ENCODE measurements around the gene CUTC.
A peak's percentile ranks its signal among the peaks of the same experiment; 100 is the strongest.
"Not testable (repeated sequence)": the region's sequence is repeated elsewhere in the genome, so short reads cannot be mapped to it uniquely, and the experiment has no call there.

Gene CUTC

DNA sequence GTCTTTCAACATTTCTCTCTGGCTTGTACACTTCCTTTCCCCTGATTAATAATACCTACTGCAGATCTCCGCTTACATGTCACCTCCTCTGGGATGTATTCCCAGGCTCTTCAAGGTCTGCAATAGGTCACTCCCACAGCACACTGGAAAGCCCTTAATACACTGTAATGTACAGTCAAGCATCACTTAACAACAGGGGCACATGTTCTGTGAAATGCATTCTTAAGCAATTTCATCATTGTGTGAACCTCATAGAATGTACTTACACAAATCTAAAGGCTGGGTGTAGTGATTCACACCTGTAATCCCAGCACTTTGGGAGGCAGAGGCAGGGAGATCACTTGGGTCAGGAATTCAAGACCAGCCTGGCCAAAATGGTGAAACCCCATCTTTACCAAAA is 2.0 kb upstream of the CUTC start:
- H3K27ac ChIP-seq: no peak overlapping the region
- TF ChIP-seq, protein P1, sequence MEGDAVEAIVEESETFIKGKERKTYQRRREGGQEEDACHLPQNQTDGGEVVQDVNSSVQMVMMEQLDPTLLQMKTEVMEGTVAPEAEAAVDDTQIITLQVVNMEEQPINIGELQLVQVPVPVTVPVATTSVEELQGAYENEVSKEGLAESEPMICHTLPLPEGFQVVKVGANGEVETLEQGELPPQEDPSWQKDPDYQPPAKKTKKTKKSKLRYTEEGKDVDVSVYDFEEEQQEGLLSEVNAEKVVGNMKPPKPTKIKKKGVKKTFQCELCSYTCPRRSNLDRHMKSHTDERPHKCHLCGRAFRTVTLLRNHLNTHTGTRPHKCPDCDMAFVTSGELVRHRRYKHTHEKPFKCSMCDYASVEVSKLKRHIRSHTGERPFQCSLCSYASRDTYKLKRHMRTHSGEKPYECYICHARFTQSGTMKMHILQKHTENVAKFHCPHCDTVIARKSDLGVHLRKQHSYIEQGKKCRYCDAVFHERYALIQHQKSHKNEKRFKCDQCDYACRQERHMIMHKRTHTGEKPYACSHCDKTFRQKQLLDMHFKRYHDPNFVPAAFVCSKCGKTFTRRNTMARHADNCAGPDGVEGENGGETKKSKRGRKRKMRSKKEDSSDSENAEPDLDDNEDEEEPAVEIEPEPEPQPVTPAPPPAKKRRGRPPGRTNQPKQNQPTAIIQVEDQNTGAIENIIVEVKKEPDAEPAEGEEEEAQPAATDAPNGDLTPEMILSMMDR (conservative IDR thresholded peaks at IDR 0.05): no peak
- no peak for TF ChIP-seq ZFX (IDR thresholded peaks at IDR 0.05)

- H3K27ac ChIP-seq: peak overlapping the region; percentile 82
- TF ChIP-seq, protein P1 (conservative IDR thresholded peaks at IDR 0.05): no peak
- no peak for TF ChIP-seq ZFX (IDR thresholded peaks at IDR 0.05)
Observed at GRCh38 chr10:99731306-99732032, 565 bp upstream of the CUTC start.

- TF ChIP-seq, protein P1 (conservative IDR thresholded peaks at IDR 0.05): no peak
- no peak for TF ChIP-seq ZFX (IDR thresholded peaks at IDR 0.05)
- H3K27ac ChIP-seq: peak overlapping the region; percentile 82
Observed at GRCh38 chr10:99733366-99733765, 1.3 kb downstream of the CUTC start.

GRCh38 chr10:99734111-99734510 is 2.1 kb downstream of the CUTC start:
- H3K27ac ChIP-seq: not testable (repeated sequence)

DNA sequence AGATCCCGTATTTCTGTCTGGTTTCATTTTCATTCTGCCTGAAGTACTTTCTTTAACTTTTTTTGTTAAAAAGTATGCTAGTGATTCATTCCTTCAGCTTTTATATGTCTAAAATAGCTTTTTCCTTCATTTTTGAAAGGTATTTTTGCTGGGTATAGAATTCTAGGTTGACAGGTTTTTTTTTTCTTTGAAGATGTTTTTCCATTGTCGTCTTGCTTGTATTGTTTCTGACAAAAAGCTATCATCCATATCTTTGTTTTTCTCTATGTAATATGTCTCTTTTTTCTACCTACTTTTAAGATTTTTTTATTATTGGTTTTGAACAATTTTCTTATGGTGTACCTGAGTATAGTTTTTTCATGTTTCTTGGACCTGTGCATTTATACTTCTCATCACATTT is 8.2 kb downstream of the CUTC start:
- no peak for TF ChIP-seq ZFX (IDR thresholded peaks at IDR 0.05)
- TF ChIP-seq, protein P1 (conservative IDR thresholded peaks at IDR 0.05): no peak
- H3K27ac ChIP-seq: no peak overlapping the region

GRCh38 chr10:99740933-99741559 is 9.0 kb downstream of the CUTC start:
- H3K27ac ChIP-seq: no peak overlapping the region
- no peak for TF ChIP-seq ZFX (IDR thresholded peaks at IDR 0.05)
- TF ChIP-seq, protein P1 (conservative IDR thresholded peaks at IDR 0.05): no peak

DNA sequence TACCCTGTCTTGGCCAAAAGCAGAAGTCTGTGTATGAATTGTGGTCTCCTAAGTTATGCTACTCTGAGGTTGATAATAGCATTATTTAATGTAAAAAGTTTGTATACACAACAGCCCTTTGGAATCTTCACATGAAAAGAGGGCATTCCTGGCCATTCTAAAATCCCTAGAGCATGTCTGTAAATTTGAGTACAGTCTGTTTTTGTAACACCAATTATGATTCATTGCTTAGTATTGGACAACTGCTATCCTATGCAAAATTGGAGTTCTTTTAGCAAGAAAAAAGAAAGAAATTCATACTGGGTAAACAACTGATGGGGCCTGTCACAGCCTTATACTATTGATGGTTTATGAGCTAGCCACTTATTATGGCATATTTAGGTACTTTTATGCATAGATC is 10.2 kb downstream of the CUTC start:
- H3K27ac ChIP-seq: no peak overlapping the region
- no peak for TF ChIP-seq ZFX (IDR thresholded peaks at IDR 0.05)

- TF ChIP-seq, protein P1 (conservative IDR thresholded peaks at IDR 0.05): no peak
- TF ChIP-seq ZFX (IDR thresholded peaks at IDR 0.05): no peak
- H3K27ac ChIP-seq: no peak overlapping the region
Observed at GRCh38 chr10:99742701-99743100, 10.7 kb downstream of the CUTC start.
